ENCODE results near the gene NPW.

NPW gene

GRCh38 chr16:2040787-2041522 is 21.4 kb downstream of the NPW start:
- CTCF ChIA-PET = no interaction called here
- POLR2A ChIA-PET = interaction anchor here (0.8 to 1.7 kb wide), 3 partner anchors 13 to 76 kb away, joined by 3 to 6 read pairs (median 5); partner anchors contain the start of genes NHERF2 and RPS2
- no peak for DNase-seq (ENCODE audit: extremely low spot score)
- TF ChIP-seq HDGF (IDR thresholded peaks at IDR 0.05; ENCODE audit: borderline replicate concordance) (no peak), FOXM1 (IDR thresholded peaks at IDR 0.05; ENCODE audit: borderline replicate concordance) (no peak), SUZ12 (IDR thresholded peaks at IDR 0.05) (no peak)

GRCh38 chr16:2042171-2042985 is 22.8 kb downstream of the NPW start:
- ChIA-PET CTCF (no interaction called here), POLR2A (interaction anchor here (1.0 to 1.4 kb wide), 2 partner anchors 14 to 15 kb away, joined by 4 to 5 read pairs; partner anchors contain the start of gene NHERF2)
- TF ChIP-seq FOXK2 (IDR thresholded peaks at IDR 0.05) (no peak), ELF4 (IDR thresholded peaks at IDR 0.05) (no peak), FOXM1 (IDR thresholded peaks at IDR 0.05; ENCODE audit: borderline replicate concordance) (no peak), PKNOX1 (IDR thresholded peaks at IDR 0.05) (no peak), CTBP1 (IDR thresholded peaks at IDR 0.05; ENCODE audit: borderline replicate concordance) (no peak), SP1 (IDR thresholded peaks at IDR 0.05) (no peak), NFRKB (IDR thresholded peaks at IDR 0.05) (no peak), ARNT (IDR thresholded peaks at IDR 0.05) (no peak), L3MBTL2 (conservative IDR thresholded peaks at IDR 0.05) (no peak), FOXA1 (IDR thresholded peaks at IDR 0.05) (no peak), LEF1 (IDR thresholded peaks at IDR 0.05; ENCODE audit: borderline replicate concordance) (no peak), HDGF (IDR thresholded peaks at IDR 0.05; ENCODE audit: borderline replicate concordance) (no peak)
- no peak for DNase-seq (ENCODE audit: extremely low spot score)

- POLR2A ChIA-PET = interaction anchor here (1.2 kb wide), 1 partner anchor 78 kb away, joined by 3 read pairs; the partner anchor contains the start of gene RPS2
- TF ChIP-seq BHLHE40 (IDR thresholded peaks at IDR 0.05; ENCODE audit: borderline replicate concordance) = no peak
- no peak for TF ChIP-seq FOXM1 (IDR thresholded peaks at IDR 0.05; ENCODE audit: borderline replicate concordance)
- no peak for TF ChIP-seq ARNT (IDR thresholded peaks at IDR 0.05)
- TF ChIP-seq HDGF (IDR thresholded peaks at IDR 0.05; ENCODE audit: borderline replicate concordance) = no peak
- no peak for TF ChIP-seq ZNF384 (IDR thresholded peaks at IDR 0.05)
- TF ChIP-seq SUZ12 (IDR thresholded peaks at IDR 0.05) = no peak
- no peak for TF ChIP-seq LEF1 (IDR thresholded peaks at IDR 0.05; ENCODE audit: borderline replicate concordance)
- TF ChIP-seq PKNOX1 (IDR thresholded peaks at IDR 0.05) = no peak
- no peak for TF ChIP-seq SP1 (IDR thresholded peaks at IDR 0.05)
- TF ChIP-seq CTBP1 (IDR thresholded peaks at IDR 0.05; ENCODE audit: borderline replicate concordance) = no peak
- no peak for TF ChIP-seq FOXK2 (IDR thresholded peaks at IDR 0.05)
- no peak for DNase-seq (ENCODE audit: extremely low spot score)
- CTCF ChIA-PET = no interaction called here
These were observed 23.5 kb downstream of the NPW start for GRCh38 chr16:2042986-2043666.

GRCh38 chr16:2043667-2044451 is 24.3 kb downstream of the NPW start:
- POLR2A ChIA-PET = interaction anchor here (1.2 kb wide), 1 partner anchor 79 kb away, joined by 3 read pairs; the partner anchor contains the start of gene RPS2
- TF ChIP-seq SP1 (IDR thresholded peaks at IDR 0.05) = no peak
- no peak for TF ChIP-seq ELF4 (IDR thresholded peaks at IDR 0.05)
- no peak for TF ChIP-seq L3MBTL2 (conservative IDR thresholded peaks at IDR 0.05)
- no peak for TF ChIP-seq TARDBP (IDR thresholded peaks at IDR 0.05)
- TF ChIP-seq PKNOX1 (IDR thresholded peaks at IDR 0.05) = no peak
- TF ChIP-seq ARNT (IDR thresholded peaks at IDR 0.05) = no peak
- no peak for TF ChIP-seq HDGF (IDR thresholded peaks at IDR 0.05; ENCODE audit: borderline replicate concordance)
- no peak for TF ChIP-seq FOXM1 (IDR thresholded peaks at IDR 0.05; ENCODE audit: borderline replicate concordance)
- TF ChIP-seq ZNF384 (IDR thresholded peaks at IDR 0.05) = no peak
- no peak for TF ChIP-seq SUZ12 (IDR thresholded peaks at IDR 0.05)
- TF ChIP-seq LEF1 (IDR thresholded peaks at IDR 0.05; ENCODE audit: borderline replicate concordance) = no peak
- no peak for TF ChIP-seq BHLHE40 (IDR thresholded peaks at IDR 0.05; ENCODE audit: borderline replicate concordance)
- TF ChIP-seq CTBP1 (IDR thresholded peaks at IDR 0.05; ENCODE audit: borderline replicate concordance) = no peak
- no peak for TF ChIP-seq FOXA1 (IDR thresholded peaks at IDR 0.05)

GRCh38 chr16:2044541-2044940 is 25.0 kb downstream of the NPW start:
- CTCF ChIA-PET = no interaction called here
- POLR2A ChIA-PET = no interaction called here
- TF ChIP-seq SP1 (IDR thresholded peaks at IDR 0.05) (no peak), ARNT (IDR thresholded peaks at IDR 0.05) (no peak), ELF4 (IDR thresholded peaks at IDR 0.05) (no peak), FOXK2 (IDR thresholded peaks at IDR 0.05) (no peak), TARDBP (IDR thresholded peaks at IDR 0.05) (no peak), L3MBTL2 (conservative IDR thresholded peaks at IDR 0.05) (no peak), NFRKB (IDR thresholded peaks at IDR 0.05) (no peak), ZNF384 (IDR thresholded peaks at IDR 0.05) (no peak), BHLHE40 (IDR thresholded peaks at IDR 0.05; ENCODE audit: borderline replicate concordance) (no peak), HDGF (IDR thresholded peaks at IDR 0.05; ENCODE audit: borderline replicate concordance) (no peak), FOXM1 (IDR thresholded peaks at IDR 0.05; ENCODE audit: borderline replicate concordance) (no peak)
- no peak for DNase-seq (ENCODE audit: extremely low spot score)

More at GRCh38 chr16:2043667-2044451, 24.3 kb downstream of the NPW start:
- CTCF ChIA-PET = no interaction called here
- DNase-seq (ENCODE audit: extremely low spot score) = no peak

All from HEK293T (cell line).